Kidney glomerular epithelial cell (primary cell): Measurements from ENCODE around the gene NMT1.
"Not testable (repeated sequence)": the region's sequence is repeated elsewhere in the genome, so short reads cannot be mapped to it uniquely, and the experiment has no call there.

Experiments used
- DNase-seq: peaks from one replicate; lab custom pipeline; 2025; lab: John Stamatoyannopoulos, UW

The NMT1 gene

DNA sequence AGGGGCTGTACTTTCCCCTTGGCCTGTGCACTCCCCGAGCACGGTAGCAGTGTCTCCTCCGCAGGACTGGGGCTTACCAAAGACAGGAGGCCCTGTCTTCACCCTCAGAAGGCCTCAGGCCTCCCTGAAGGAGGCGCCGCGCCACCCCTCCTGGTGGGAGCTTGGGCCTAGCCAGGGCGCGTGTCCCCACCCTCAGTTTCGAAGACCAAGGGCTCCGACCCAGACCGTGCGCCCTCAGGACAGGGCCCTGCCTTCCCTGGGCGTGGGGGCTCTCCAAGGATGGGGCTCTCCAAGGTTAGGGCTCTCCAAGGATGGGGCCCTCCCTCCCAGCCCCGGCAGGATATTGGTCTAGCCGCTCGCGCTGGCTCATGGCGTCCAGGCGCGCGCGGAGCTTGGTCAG is 59.4 kb downstream of the NMT1 start:
- no peak for DNase-seq

DNA sequence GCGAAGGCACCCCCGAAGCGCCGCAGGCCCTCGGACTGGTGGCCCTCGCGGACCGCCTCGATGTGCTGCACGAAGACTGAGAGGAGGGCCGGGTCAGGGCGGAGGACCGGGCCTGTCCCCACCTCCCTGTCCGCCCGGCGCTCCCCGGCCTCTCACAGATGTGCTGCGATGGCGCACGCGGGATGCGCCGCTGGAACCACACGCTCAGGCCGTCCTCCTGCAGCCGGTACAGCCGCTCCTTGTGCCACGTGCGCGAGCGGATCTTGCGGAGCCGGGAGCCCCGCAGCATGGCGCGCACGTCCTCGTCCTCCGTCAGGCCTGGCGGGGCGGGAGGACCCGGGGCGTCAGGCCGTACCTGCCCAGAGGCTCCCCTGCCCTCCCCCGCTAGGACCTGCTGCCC is 59.9 kb downstream of the NMT1 start:
- DNase-seq, result no peak

DNA sequence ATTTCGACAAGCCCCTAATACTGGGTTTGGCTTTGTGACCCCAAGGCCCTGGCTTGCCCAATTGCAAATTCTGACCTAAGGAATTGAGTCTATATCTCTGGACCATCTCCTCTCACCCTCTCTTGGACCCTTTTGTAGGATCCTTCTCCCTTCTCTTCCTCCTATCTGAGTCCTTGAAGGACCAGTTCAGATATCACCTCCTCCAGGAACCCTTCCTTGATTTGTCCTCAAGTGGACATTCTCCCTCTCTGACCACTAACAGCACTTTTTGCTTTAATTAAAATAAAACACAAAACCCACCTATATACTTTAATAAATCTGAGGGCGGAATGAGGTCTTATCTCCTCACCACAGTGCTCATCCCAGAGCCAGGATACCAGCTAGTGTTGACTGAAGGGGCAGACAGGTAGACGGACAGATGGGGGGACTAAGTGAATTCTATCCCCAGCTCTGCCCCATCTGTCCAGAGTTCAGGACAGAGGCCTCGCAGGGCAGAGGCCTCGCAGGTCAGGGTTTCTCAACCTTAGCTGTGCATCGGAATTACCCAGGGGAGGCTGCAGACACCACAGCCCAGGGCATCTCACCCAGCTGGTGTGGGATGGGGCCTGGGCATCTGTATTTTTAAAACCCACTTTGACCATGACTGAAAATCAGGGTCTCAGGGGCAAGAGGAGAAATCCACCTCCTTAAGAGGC is 62.1 kb downstream of the NMT1 start:
- no peak for DNase-seq

DNA sequence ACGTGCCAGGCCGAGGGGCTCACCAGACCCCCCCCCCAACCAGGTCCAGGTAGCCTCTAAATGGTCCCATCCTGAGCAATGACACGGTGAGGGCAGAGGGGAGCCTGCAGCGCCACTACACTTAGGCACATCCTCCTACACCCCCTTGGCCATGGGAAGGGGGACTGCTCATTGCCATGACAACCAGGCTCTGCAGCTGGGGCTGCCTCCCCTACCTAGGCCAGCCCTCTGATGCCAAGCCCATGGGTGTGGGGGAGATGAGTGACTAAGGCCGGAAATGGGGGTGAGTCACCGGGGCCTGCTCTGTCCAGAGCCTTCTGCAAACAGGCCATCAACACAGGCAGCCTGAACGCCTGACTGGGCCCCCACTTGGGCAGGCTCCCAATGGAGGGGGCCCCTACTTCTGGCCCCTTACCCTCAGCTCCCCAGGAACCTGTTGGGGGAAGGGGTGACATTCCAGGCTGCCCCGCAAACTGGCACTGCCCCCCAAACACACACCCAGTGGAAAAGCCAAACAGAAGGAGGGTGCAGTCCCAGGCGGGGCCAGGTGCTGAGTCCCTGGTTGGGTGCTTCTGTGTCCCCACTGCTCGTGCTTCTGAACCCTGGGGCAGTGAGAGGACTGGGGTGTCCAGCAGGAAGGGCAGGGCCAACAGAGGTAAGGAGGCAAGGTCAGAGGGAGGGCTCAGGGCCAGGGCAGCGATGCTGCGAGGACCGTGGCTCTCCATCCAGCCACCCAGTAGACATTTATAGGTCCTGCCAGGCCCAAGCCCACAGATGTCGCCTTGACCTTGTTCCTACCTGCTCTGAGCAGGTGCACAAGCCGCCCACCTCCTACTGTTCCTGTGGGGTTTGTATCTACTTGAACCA is 63.0 kb downstream of the NMT1 start:
- DNase-seq, result peak; percentile 87

DNA sequence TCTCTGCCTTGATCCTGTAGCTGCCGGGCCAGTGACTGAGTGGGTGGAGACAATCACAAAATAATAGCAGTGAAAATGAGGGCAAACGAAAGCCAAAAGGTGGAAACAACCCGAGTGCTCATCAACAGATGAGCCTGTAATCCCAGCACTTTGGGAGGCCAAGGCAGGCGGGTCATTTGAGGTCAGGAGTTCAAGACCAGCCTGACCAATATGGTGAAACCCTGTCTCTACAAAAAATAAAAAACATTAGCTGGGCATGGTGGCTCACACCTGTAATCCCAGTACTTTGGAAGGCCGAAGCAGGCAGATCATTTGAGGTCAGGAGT is 63.6 kb downstream of the NMT1 start:
- DNase-seq, result not testable (repeated sequence)

DNA sequence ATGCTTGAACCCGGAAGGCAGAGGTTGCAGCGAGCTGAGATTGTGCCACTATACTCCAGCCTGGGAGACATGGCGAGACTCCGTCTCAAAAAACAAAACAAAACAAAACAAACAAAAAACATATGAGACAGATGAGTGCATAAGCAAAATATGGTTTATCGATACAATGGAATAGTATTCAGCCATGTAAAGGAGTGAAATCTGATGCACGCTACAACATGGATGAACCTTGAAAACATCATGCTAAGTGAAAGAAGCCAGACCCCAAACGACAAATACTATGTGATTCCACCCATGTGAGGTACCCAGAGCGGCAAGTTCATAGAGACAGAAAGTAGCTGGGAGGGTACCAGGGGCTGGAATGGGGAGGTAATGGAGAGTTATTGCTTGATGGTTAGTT is 64.4 kb downstream of the NMT1 start:
- no peak for DNase-seq

DNA sequence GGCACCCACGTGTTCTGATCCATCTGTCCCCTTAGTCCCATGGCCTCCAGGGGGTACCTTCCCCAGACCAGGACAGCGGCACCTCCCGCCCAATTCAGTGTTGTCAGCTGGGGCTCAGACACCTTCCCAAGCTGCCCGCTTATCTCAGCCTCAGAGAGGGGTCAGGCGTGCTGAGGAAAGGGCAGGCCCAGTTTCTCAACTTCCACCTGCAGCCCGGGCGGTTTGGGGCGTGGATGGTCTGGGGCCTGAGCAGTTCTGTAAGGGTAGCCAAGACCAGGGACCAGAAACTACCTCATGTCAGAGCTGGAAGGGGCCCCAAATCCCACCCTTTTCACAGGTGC is 66.1 kb downstream of the NMT1 start:
- no peak for DNase-seq

DNA sequence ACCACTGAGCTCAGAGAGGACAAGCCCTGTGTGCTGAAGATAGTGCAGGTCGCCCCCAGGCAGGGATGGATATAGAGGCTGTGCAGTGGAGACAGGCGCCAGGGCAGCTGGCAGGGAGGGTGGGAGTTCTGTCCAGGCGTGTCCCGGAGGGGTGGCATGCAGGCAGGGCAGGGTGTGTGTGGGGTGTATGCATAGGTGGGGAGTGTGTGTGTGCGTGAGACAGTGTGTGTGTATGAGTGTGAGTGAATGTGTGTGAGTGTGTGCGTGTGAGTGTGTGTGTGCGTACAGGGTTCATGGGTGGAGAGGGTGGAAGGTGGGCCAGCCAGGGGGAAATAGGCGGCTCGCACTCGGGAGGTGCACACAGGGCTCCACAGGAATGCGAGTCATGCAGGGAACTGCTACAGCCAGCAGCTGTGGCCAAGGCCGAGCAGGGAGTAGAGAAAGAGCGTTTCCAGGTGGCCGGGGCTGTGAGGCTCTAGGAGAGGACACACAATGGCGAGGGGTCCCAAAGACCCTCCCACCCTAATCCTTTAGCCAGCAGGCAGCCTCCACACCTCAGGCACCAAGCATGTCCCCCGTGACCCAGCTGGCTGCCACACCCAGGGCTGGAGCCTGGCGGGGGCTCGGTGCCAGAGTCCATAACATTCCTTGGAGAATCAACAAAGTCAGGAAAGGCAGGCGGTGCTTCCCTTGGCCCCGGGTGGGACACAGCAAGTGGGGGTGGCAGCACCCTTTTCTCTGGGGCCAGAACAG is 66.6 kb downstream of the NMT1 start:
- peak; percentile 61 for DNase-seq

DNA sequence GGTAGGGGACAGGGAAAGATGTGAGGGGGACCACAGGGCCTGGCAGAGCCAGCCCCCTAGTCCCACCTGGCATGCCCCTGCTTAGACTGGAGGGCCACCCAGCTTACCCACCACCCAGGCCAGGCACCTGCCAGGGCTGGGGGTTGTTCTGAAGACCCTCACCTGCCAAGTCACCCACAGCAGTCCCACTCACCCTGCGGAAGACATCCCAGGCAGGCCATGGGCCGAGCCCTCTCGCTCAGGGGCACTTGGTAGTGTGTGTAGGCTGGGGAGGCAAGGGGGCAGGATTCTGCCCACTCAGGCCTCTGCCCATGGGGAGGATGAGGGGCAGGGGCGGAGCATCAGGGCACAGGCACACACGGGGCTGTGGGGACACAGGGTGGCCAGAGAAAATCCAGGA is 67.2 kb downstream of the NMT1 start:
- DNase-seq, result no peak

DNA sequence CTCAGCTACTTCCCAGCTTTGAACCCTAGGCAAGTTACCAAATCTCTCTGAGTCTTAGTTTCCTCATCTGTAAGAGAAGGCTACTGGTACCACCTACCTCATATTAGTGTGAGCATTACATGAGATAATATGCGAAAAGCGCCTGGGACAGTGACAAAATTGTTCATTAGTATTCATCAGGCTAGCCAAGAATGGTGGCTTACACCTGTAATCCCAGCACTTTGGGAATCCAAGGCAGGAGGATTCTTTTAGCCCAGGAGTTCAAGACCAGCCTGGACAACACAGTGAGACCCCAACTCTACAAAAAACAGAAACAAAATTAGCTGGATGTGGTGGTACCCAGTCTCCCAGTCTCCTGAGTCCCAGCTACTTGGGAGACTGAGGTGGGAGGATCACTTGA is 67.9 kb downstream of the NMT1 start:
- DNase-seq, result no peak

DNA sequence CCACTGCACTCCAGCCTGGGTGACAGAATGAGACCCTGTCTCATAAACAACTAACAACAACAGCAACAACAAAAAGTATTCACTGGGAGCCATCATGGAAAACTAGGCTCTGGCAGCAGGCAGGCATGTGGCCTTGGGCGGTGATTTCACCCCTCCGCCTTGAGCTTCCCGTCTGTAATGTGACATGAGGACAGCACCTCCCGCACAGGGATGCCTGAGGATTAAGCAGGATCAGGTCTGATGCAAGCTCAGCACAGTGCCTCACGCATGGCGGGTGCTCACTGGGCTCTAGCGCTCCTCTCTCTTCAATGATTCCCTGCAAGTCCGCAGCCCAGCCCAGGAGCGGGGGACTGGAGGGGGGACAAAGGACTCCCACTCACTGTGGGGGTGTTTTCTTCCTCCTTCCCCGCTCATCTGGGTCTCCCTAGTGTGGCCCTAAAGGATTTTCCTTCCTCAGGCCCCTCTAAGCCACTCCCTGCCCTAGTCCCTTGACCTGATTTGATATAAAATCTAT is 68.4 kb downstream of the NMT1 start:
- DNase-seq, result peak; percentile 32

DNA sequence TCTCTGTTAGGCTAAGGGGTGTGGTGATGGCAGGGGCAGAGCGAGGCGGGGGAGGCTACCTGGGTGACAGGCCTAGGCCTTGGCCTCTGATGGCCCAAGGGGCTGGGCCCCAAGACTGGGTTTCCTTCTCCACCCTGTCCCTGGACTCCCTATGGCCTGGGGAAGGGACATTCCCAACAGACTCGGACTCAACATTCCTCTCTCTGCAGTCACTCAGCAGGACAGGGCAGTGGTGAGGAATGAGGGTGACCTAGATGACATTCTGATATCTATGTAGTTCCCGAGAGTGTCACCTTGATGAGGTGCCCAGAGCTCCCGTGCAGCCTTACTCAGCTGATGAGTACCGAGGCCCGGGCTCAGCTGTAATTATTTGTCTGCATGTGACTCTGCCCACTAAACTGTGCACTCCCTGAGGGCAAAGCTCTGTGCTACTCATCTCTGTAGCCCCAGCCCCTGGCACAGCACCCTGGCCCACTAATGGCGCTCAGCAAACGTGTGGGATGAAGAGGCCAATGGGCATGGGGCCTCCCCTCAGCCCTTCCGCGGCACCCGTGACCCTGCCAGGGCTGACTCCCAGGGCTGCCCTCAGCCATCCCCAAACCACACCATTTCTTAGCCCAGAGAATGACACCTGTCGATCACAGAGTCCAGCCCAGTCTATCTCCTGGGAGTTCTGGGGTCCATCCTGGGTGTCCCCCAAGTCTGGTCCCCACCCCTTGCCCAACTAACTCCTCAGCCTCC is 69.0 kb downstream of the NMT1 start:
- no peak for DNase-seq

DNA sequence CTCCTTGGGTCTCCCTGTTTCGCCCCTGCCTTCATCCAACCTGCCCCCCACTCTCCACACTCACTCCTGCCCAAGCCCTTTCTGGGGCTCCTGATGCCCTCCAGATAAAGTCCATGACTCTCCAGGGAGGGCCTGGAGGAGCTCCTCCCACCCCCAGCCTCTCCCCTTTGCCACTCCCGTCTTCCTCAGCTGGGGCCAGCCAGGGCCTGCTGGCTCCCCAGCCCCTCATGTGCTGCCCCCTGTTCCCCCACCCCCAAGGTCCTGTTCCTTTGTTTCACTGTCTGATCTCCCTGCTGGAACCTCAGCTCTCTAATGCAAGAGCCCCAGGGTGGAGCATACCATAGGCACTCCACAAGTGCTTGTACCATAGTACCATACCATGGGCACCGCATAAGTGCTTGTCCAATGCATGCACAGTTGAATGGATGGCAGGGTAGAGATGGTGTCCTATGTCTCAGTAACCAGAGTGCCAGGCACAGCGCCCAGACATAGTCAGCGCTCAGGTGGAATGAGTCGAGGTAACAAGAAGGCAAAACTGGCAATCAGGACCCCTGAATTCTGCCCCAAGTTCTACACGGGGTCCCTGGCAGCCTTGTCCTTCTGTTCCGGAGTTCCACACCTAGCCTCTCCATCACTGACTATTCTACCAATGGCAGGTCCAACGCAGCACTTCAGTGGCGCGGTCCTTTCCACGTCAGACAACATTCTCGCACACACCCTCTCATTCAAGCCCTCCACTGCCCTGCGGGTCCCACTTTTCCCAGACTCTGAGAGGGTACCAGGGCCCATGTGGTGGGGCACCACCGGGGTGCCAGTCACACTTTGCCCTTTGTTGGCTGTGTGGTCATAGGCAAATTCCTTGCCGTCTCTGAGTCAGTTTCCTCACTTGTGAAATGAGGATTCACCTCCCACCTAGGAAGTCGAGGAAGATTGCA is 69.8 kb downstream of the NMT1 start:
- no peak for DNase-seq

DNA sequence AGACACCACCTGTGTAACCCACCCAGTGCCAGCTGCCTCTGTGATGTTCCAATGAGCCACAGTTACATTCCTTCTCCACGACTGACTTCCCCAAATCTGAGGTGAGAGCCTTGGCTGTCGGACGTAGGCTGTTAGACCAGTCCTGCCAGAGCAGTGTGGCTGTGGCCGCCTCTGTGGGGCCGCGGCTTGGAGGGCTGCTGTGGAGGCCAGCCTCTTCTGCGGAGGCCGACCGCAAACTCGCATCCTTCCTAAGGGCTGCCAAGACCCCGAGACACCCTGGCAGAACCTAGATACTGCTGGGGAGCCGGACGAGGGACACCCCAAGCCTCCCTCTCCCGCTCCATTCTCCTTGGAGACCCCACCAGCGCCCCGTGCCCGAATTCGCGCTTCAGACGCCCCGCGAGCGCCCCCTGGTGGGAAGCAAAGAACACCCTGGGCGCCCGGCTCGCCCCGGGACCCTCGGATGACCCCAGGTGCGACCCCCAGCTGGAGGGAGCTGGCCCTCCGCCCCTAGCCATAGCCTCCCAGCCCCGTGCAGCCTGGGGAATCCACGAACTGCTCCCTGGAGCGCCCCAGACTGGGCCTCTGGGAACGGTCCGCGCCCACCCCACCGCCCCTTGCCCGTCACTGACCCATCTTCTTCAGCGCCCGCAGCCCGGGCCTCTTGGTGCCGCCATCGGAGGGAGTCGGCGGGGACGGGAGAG is 70.7 kb downstream of the NMT1 start:
- no peak for DNase-seq

DNA sequence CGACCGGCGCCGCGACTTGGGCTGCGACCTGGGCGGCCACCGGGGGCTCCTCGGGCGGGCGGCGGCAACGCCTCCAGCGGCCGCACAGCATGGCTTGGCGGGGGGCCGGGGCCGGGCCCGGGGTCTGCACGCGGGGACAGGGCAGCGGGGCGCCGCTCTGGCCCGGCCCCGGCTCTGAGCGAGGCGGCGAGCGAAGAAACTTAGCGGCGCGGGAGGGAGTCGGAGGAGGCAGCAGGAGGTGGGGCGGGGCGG is 71.1 kb downstream of the NMT1 start, which contains the start of gene PLCD3:
Gene PLCD3 (minus strand): TSS at position 196 of the 252 bp plus-strand sequence. CDS start 105 bp downstream, at position 91.
- DNase-seq, result peak; percentile 69

DNA sequence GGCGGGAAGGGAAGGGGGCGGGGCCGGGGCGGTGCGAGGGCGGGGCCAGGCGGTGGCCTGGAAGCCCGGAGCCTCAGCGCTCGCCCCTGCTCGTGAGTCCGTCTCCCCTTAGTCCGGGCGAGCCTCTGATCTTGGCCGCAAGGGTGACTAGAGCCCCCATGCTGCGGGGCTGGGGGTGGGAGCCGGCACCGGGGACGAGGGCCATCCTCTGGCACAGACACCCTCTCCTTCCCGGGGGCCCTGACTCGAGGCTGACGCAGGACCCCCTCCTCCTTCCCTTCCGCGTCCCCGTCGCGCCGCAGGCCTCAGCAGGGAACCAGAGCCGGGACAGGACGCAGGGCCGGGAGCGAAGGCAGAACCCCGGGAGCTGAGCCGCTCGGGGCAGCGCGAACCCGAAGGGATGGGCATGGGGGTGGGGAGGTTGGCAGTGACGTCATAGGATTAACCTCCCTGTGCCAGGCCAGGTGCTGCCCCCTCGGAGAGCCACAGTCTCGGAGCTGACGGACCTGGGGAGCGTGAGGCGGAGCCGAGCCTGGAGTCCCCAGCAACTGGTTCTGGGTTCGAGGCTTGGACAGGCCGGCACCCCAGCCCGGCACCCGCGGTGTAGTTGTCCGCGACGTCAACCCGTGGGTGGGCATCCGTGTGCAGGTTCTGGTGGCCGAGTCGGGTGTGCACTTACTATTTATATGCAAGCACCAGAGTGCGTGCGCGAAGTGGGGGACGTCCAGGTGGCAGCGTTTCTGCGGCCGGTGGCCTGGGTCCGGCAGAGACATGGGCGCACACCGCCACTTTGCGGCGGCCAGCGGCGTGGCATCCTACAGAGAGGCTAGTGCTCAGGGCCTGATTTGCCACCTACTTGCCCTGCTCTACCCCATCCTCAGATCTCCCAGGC is 71.7 kb downstream of the NMT1 start:
- peak; percentile 69 for DNase-seq

DNA sequence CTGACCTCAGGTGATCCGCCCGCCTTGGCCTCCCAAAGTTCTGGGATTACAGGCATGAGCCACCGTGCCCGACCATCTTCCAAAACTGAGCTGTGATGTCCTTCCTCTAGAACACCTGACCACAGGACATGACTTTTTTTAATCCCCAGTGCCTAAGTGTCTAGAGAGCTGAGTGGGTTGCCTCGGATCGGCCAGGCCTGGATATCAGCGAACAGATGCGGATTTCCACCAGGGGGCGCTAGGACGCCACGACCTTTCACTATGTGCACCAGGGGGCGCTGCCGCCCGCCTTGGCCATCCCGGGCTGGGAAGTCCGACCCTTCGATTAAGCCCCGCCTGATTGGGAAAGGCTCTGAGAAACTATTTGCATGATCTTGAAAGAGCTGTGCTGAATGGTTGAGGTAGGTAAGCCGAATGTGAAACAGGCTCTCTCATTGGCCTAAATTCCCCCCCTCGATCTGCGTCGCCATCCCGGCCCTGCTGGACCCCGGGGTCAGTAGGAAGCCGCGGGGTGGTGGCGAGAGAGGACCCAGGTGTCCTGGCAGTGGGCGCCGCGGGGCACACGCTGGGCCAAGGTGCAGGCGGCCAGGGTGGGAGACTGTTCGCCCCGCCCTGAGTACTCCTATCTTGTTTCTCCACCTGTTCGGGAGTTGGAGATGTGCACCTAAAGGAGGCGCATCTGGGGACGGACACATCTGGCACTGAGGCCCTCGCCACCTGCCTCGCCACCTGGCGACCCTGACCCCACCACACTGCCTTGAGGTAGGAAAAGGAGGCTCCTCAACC is 74.3 kb downstream of the NMT1 start, which contains the start of gene ACBD4:
Gene ACBD4 (plus strand): TSS at position 496 of the 786 bp plus-strand sequence. CDS start 458 bp downstream, outside the sequence.
- DNase-seq, result peak; percentile 96

DNA sequence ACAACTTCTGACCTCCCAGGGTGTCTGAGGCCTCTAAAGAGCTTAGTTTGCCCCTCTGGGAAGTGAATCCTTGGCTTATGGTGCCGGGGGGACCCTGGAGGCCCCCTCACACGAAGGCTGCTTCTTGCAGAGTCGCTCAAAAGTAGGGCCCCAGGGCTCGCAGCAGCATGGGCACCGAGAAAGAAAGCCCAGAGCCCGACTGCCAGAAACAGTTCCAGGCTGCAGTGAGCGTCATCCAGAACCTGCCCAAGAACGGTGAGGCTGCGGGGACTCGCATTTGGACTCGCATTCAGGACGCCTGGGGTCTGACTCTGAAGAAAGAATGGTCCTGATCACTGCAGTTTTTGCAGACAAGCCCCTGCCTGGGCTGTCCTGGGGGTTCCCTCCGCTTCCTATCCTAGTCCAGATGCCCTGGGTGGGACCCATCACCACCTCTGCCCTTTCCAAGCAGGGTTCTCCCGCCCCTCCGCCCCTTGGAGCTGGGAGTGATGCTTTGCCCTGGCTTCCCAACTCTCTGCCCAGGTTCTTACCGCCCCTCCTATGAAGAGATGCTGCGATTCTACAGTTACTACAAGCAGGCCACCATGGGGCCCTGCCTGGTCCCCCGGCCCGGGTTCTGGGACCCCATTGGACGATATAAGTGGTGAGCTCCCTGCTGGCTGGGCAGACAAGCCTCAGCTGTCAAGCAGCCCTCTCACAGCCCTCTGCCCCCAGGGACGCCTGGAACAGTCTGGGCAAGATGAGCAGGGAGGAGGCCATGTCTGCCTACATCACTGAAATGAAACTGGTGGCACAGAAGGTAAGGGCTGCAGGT is 75.1 kb downstream of the NMT1 start:
- DNase-seq, result no peak
